OCI-LY7 (cell line): ENCODE data around the gene SERPINB5.
"Not testable (repeated sequence)": the region's sequence is repeated elsewhere in the genome, so short reads cannot be mapped to it uniquely, and the experiment has no call there.

Experiments
- EZH2phosphoT487 ChIP-seq: fragments of 200-600 bp; sonication (generic); IDR thresholded peaks from 2 replicates; pipeline ENCODE4 v1.6.1; 2018; ENCODE audit warnings: low read depth, borderline replicate concordance, mild to moderate bottlenecking, mixed run types, antibody characterized with exemption, low read length, moderate library complexity, mixed read lengths
- TF ChIP-seq, protein P1 (sequence below): fragments of 200-600 bp; sonication (generic); conservative IDR thresholded peaks from 2 replicates; pipeline ENCODE4 v1.5.1; 2014; ENCODE audit warnings: mild to moderate bottlenecking, antibody characterized with exemption, low read length, moderate library complexity, mixed read lengths

DNA sequence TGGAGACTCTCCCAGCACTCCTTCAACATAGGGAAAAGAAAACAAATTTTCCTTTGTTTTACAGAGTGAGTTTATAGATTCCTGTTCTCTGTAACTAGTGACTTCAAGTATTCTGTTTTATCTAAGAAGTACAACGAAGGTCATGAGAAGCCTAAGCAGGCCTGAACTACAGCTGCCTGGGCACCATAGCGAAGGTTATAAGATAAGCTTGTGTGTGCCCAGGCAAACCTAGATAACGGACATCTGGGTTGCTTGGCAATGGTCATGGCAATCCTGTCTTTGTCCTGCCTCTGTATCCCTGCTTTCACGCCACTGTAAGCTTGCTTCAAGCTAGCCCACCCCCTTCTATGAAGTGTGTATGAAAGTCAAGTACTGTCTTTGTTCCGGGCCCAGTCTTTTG is 24.0 kb upstream of the SERPINB5 start:
- TF ChIP-seq, protein P1, sequence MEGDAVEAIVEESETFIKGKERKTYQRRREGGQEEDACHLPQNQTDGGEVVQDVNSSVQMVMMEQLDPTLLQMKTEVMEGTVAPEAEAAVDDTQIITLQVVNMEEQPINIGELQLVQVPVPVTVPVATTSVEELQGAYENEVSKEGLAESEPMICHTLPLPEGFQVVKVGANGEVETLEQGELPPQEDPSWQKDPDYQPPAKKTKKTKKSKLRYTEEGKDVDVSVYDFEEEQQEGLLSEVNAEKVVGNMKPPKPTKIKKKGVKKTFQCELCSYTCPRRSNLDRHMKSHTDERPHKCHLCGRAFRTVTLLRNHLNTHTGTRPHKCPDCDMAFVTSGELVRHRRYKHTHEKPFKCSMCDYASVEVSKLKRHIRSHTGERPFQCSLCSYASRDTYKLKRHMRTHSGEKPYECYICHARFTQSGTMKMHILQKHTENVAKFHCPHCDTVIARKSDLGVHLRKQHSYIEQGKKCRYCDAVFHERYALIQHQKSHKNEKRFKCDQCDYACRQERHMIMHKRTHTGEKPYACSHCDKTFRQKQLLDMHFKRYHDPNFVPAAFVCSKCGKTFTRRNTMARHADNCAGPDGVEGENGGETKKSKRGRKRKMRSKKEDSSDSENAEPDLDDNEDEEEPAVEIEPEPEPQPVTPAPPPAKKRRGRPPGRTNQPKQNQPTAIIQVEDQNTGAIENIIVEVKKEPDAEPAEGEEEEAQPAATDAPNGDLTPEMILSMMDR = not testable (repeated sequence)
- TF ChIP-seq EZH2phosphoT487 = not testable (repeated sequence)
